ENCODE results near the gene FOXN3.
A peak's percentile ranks its signal among the peaks of the same experiment; 100 is the strongest.

Gene FOXN3

GRCh38 chr14:89219051-89219450 is 198.0 kb downstream of the FOXN3 start:
- DNase-seq, result no peak

GRCh38 chr14:89217891-89218290 is 199.1 kb downstream of the FOXN3 start:
- DNase-seq, result peak; percentile 71

GRCh38 chr14:89215531-89215930 is 201.5 kb downstream of the FOXN3 start:
- peak; percentile 16 for DNase-seq

GRCh38 chr14:89215114-89215513 is 201.9 kb downstream of the FOXN3 start:
- DNase-seq, result no peak

- peak; percentile 90 for DNase-seq
Observed at GRCh38 chr14:89214221-89214965, 202.6 kb downstream of the FOXN3 start.

- DNase-seq, result peak; percentile 54
Observed at GRCh38 chr14:89212386-89213235, 204.4 kb downstream of the FOXN3 start.

GRCh38 chr14:89209558-89209957 is 207.5 kb downstream of the FOXN3 start:
- DNase-seq, result no peak

- DNase-seq, result peak; percentile 99
Observed at GRCh38 chr14:89207925-89208328, 209.1 kb downstream of the FOXN3 start.

- DNase-seq, result no peak
Observed at GRCh38 chr14:89206389-89207031, 210.5 kb downstream of the FOXN3 start.

GRCh38 chr14:89205137-89205740 is 211.8 kb downstream of the FOXN3 start:
- DNase-seq, result no peak

- no peak for DNase-seq
Observed at GRCh38 chr14:89202413-89203190, 214.4 kb downstream of the FOXN3 start.

GRCh38 chr14:89201645-89202044 is 215.4 kb downstream of the FOXN3 start:
- DNase-seq, result no peak

GRCh38 chr14:89199357-89199756 is 217.7 kb downstream of the FOXN3 start:
- DNase-seq, result peak; percentile 18

- no peak for DNase-seq
Observed at GRCh38 chr14:89198544-89199329, 218.3 kb downstream of the FOXN3 start.

GRCh38 chr14:89197623-89198022 is 219.4 kb downstream of the FOXN3 start:
- DNase-seq, result no peak

- DNase-seq, result no peak
Observed at GRCh38 chr14:89196545-89196944, 220.5 kb downstream of the FOXN3 start.

- peak; percentile 23 for DNase-seq
Observed at GRCh38 chr14:89194376-89194775, 222.7 kb downstream of the FOXN3 start.

GRCh38 chr14:89190765-89191513 is 226.1 kb downstream of the FOXN3 start:
- DNase-seq, result peak; percentile 100

GRCh38 chr14:89188492-89188891 is 228.5 kb downstream of the FOXN3 start:
- no peak for DNase-seq

GRCh38 chr14:89187501-89187900 is 229.5 kb downstream of the FOXN3 start:
- no peak for DNase-seq

All from NCI-H69 (cell line).